Duodenal mucosa (tissue), 2 donors: ENCODE results near the gene LRRN2.

Experiments used
- H3K27ac ChIP-seq: one replicate; pipeline ENCODE4 v1.7.0; 2013; ENCODE audit warnings: low read depth, low read length
- H3K27me3 ChIP-seq, 2 donors: one replicate each; pipeline ENCODE4 v1.7.0; 2013; ENCODE audit warnings: low read length in 2 of 2, control low read depth in 1 of 2; ENCODE audit not compliant: insufficient read depth in 2 of 2, control insufficient read depth in 1 of 2
- H3K36me3 ChIP-seq, 2 donors: one replicate each; pipeline ENCODE4 v1.7.0; 2013; ENCODE audit warnings: low read length in 2 of 2, control low read depth in 1 of 2; ENCODE audit not compliant: insufficient read depth in 2 of 2, control insufficient read depth in 1 of 2
- H3K4me1 ChIP-seq, 2 donors: one replicate each; pipeline ENCODE4 v1.7.0; 2013; ENCODE audit warnings: low read length in 2 of 2, control low read depth in 1 of 2; ENCODE audit not compliant: insufficient read depth in 2 of 2, control insufficient read depth in 1 of 2
- H3K4me3 ChIP-seq, 2 donors: one replicate each; pipeline ENCODE4 v1.7.0; 2013; ENCODE audit warnings: low read length in 2 of 2, low read depth in 1 of 2
- H3K9ac ChIP-seq, 2 donors: one replicate each; pipeline ENCODE4 v1.7.0; 2013; ENCODE audit warnings: low read length in 2 of 2, low read depth in 1 of 2
- H3K9me3 ChIP-seq, 2 donors: one replicate each; pipeline ENCODE4 v1.7.0; 2013; ENCODE audit warnings: low read length in 2 of 2, control low read depth in 1 of 2; ENCODE audit not compliant: control insufficient read depth in 1 of 2

Gene LRRN2

DNA sequence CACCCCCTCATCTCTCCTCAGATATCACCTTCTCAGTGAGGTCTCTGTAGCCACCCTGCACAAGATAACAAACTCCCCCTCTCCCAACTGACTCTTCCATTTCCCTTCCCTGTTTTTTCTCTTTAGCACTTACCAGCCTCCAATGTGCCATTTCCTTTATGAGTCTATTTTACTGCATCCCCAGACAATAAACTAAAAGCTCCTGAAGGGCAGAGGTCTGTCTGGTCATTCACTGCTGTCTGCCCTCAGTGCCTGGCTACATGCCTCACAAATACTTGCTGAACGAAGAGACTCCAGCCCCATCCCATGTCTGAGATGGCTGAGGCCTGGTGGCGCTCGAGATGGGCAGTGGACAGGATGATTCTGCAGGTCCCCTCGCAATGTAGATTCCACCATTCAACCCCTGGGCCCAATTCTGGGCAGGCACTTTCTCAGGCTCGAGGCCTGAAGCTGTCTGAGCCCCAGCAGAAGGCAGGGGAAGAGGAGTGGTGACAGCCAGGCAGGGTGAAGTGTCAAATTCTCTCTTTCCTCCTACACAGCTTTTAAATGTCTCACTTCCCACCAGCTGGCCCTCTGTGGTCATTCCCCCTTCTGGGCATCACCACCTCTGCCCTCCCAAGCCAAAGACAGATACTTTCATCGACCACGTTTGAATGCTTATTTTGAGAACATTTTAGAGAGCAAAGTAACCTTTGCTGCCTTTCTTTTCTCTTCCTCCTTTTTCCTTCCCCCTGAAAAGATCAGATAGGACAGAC is 6.6 kb downstream of the LRRN2 start:
- Histone ChIP-seq H3K9me3 (no peaks in the 10 kb centered on the region), H3K36me3 (no peaks in the 10 kb centered on the region), H3K27ac (no peak overlapping the region), H3K4me1 (no peaks in the 10 kb centered on the region), H3K27me3 (peaks cover 5 to 16% of the 10 kb centered on the region in 2 donors), H3K4me3 (no peak overlapping the region), H3K9ac (no peak overlapping the region)

GRCh38 chr1:204677864-204678263 is 7.7 kb downstream of the LRRN2 start:
- Histone ChIP-seq H3K27me3 (peaks cover 4 to 6% of the 10 kb centered on the region in 2 donors), H3K36me3 (no peaks in the 10 kb centered on the region), H3K4me1 (no peaks in the 10 kb centered on the region), H3K27ac (no peak overlapping the region), H3K4me3 (no peak overlapping the region), H3K9me3 (no peaks in the 10 kb centered on the region), H3K9ac (no peak overlapping the region)

GRCh38 chr1:204676043-204676442 is 9.5 kb downstream of the LRRN2 start:
- no peaks in the 10 kb centered on the region for H3K9me3 ChIP-seq

GRCh38 chr1:204673909-204674649 is 11.5 kb downstream of the LRRN2 start:
- Histone ChIP-seq H3K9me3 (no peaks in the 10 kb centered on the region), H3K27me3 (peaks cover 4 to 6% of the 10 kb centered on the region in 2 donors), H3K4me3 (no peak overlapping the region), H3K9ac (no peak overlapping the region), H3K27ac (no peak overlapping the region), H3K36me3 (no peaks in the 10 kb centered on the region), H3K4me1 (no peaks in the 10 kb centered on the region)

More at GRCh38 chr1:204676043-204676442, 9.5 kb downstream of the LRRN2 start:
- Histone ChIP-seq H3K27ac (no peak overlapping the region), H3K36me3 (no peaks in the 10 kb centered on the region), H3K4me3 (no peak overlapping the region), H3K27me3 (peaks cover 4 to 6% of the 10 kb centered on the region in 2 donors), H3K4me1 (no peaks in the 10 kb centered on the region), H3K9ac (no peak overlapping the region)

DNA sequence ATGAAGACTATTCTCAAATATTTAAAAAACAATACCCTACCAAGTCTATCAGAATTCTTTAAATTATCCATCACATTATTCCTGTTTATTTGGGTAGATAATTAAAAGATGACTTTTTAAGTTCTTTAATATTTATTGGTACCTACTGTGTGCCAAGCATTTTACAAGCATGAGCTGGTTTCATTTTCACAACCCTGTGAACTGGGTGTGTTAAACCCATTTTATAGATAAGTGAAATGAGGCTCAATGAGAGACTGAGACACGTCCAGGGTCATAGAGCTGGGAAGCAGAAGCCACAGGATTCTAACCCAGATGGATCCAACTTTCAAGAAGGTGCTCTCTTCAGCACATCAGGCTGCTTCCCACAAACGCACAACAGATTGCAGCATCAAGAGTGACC is 12.3 kb downstream of the LRRN2 start:
- H3K9me3 ChIP-seq, result no peaks in the 10 kb centered on the region
- H3K36me3 ChIP-seq, result no peaks in the 10 kb centered on the region
- peaks cover 4 to 6% of the 10 kb centered on the region in 2 donors for H3K27me3 ChIP-seq
- H3K9ac ChIP-seq, result no peak overlapping the region
- no peak overlapping the region for H3K4me3 ChIP-seq
- H3K27ac ChIP-seq, result no peak overlapping the region
- H3K4me1 ChIP-seq, result no peaks in the 10 kb centered on the region

GRCh38 chr1:204672482-204673121 is 12.9 kb downstream of the LRRN2 start:
- H3K4me3 ChIP-seq, result no peak overlapping the region
- no peak overlapping the region for H3K9ac ChIP-seq
- peaks cover 4 to 6% of the 10 kb centered on the region in 2 donors for H3K27me3 ChIP-seq
- no peaks in the 10 kb centered on the region for H3K36me3 ChIP-seq
- no peaks in the 10 kb centered on the region for H3K4me1 ChIP-seq
- no peak overlapping the region for H3K27ac ChIP-seq
- no peaks in the 10 kb centered on the region for H3K9me3 ChIP-seq

- no peaks in the 10 kb centered on the region for H3K9me3 ChIP-seq
- no peaks in the 10 kb centered on the region for H3K4me1 ChIP-seq
- H3K9ac ChIP-seq, result no peak overlapping the region
- no peaks in the 10 kb centered on the region for H3K36me3 ChIP-seq
- H3K27ac ChIP-seq, result no peak overlapping the region
- H3K4me3 ChIP-seq, result no peak overlapping the region
- H3K27me3 ChIP-seq, result peaks cover 4 to 6% of the 10 kb centered on the region in 2 donors
Observed at GRCh38 chr1:204672069-204672468, 13.5 kb downstream of the LRRN2 start.

DNA sequence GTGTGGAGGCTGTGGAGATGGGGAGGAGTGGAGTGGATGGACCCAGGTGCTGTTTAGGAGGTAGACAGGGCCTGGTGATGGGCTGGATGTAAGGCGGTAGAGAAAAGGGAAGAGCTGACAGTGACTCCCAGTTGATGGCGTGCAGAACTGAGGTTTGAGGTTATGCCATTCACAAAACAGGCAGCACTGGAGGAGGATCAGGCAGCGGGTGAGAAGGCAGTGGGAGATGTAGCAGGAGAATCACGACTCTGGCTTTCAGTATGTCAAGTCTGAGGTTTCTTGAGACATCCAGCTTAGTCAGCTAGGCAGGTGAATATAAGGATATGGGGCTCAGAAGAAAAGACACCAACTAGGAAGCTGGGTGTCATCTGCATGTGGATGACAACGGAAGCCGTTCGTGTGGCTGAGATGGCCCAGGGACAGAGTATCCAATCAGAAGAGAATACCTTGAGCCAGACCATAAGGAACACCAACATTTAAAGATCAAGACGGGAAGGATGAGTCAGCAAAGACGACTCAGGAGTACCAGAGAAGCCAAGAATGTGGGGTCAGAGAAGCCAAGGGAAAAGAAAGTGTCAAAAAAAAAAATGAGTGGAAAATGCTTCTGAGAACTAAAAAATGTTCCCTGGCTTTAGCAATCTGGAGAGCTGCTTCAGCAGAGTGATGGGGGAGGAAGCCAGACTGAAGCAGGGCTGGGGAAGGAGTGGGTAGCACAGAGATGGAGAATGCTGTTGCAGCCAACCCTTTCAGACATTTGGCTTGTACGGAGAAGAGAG is 15.2 kb downstream of the LRRN2 start:
- peaks cover 4% of the 10 kb centered on the region in 2 donors for H3K27me3 ChIP-seq
- no peak overlapping the region for H3K4me3 ChIP-seq
- H3K27ac ChIP-seq, result no peak overlapping the region
- H3K4me1 ChIP-seq, result no peaks in the 10 kb centered on the region
- H3K9me3 ChIP-seq, result no peaks in the 10 kb centered on the region
- no peak overlapping the region for H3K9ac ChIP-seq
- H3K36me3 ChIP-seq, result no peaks in the 10 kb centered on the region

- H3K9ac ChIP-seq, result no peak overlapping the region
- H3K4me1 ChIP-seq, result no peaks in the 10 kb centered on the region
- no peak overlapping the region for H3K27ac ChIP-seq
- no peaks in the 10 kb centered on the region for H3K9me3 ChIP-seq
- peaks cover 1 to 4% of the 10 kb centered on the region in 2 donors for H3K27me3 ChIP-seq
- no peak overlapping the region for H3K4me3 ChIP-seq
- H3K36me3 ChIP-seq, result no peaks in the 10 kb centered on the region
Observed at GRCh38 chr1:204669579-204669978, 16.0 kb downstream of the LRRN2 start.

DNA sequence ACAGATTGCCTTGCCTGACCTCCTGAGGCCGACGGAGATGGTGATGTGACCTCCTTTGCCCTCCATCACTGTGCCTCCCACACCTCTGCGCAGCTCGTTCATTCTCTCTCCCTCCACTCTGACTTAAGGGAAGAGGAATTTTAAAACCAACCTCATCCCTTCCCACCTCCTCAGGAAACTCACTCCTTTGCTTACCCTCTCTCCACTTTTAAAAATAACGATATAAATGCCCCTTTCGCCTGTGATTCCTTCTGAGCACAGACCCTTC is 21.2 kb downstream of the LRRN2 start:
- no peaks in the 10 kb centered on the region for H3K4me1 ChIP-seq
- no peak overlapping the region for H3K4me3 ChIP-seq
- no peaks in the 10 kb centered on the region for H3K27me3 ChIP-seq
- no peak overlapping the region for H3K9ac ChIP-seq
- H3K9me3 ChIP-seq, result no peaks in the 10 kb centered on the region
- H3K27ac ChIP-seq, result no peak overlapping the region
- no peaks in the 10 kb centered on the region for H3K36me3 ChIP-seq
